ENCODE data around the gene PRR5. TPM values are rescaled to one million over a fixed set of nuclear protein-coding genes. Genes with fewer than 3 reads are reported as not detected.
"Not testable (repeated sequence)": the region's sequence is repeated elsewhere in the genome, so short reads cannot be mapped to it uniquely, and the experiment has no call there.

Gene PRR5
- total and polyA plus RNA-seq, 2 donors (not counting 1 experiment from before 2014, with no cell fraction given) = 18.4 to 36.1 TPM

GRCh38 chr22:44679306-44679647 lies 22.7 kb upstream of the PRR5 start:
- Histone ChIP-seq H3K27me3 (replicated peaks in 1 of 4; ENCODE audit: control extremely low read depth in 1 of 4, control insufficient read depth in 3 of 4, insufficient read depth in 4 of 4, low read length in 3 of 4) (peaks cover 0 to 10% (median 5%) of the 10 kb centered on the region in 4 experiments), H3K4me1 (ENCODE audit: control insufficient read depth in 2 of 2, insufficient read depth in 2 of 2, low read length in 2 of 2) (peaks cover 13 to 40% of the 10 kb centered on the region in 2 donors)
- H3K79me2 ChIP-seq (ENCODE audit: control insufficient read depth, insufficient read depth, low read length); H3K9me3 Mint-ChIP-seq (ENCODE audit: insufficient read depth); DNase-seq; H3K4me2 ChIP-seq (replicated peaks; ENCODE audit: low read depth, low read length, poor library complexity, severe bottlenecking); H3K27ac Mint-ChIP-seq; intact Hi-C loops (cut with micrococcal nuclease); H3K4me3 ChIP-seq (ENCODE audit: control extremely low read depth in 1 of 5, extremely low read depth in 1 of 5, insufficient read depth in 1 of 5, low read depth in 2 of 5, low read length in 4 of 5); POLR2A ChIA-PET; H3K36me3 ChIP-seq (replicated peaks in 1 of 2; ENCODE audit: control extremely low read depth in 1 of 2, control insufficient read depth in 1 of 2, extremely low read depth in 1 of 2, insufficient read depth in 2 of 2, low read length in 1 of 2); H3K9me3 ChIP-seq (ENCODE audit: control extremely low read depth in 1 of 3, control insufficient read depth in 2 of 3, insufficient read depth in 1 of 3, low read length in 2 of 3); H3K9ac ChIP-seq (ENCODE audit: low read length); H2AFZ ChIP-seq (ENCODE audit: insufficient read depth, low read depth, low read length, poor library complexity, severe bottlenecking); CTCF ChIA-PET; ATAC-seq (ENCODE audit: low read depth); H3K4me3 Mint-ChIP-seq; H4K20me1 ChIP-seq (ENCODE audit: control insufficient read depth, insufficient read depth, low read length, poor library complexity, severe bottlenecking); H3K27ac ChIP-seq (ENCODE audit: low read length in 2 of 2): not testable (repeated sequence)
- 100% methylated on average over 5 of the region's 9 CpGs for WGBS (ENCODE audit: insufficient coverage)
- H3K4me1 Mint-ChIP-seq = peaks cover 26% of the 10 kb centered on the region
- peaks cover 15% of the 10 kb centered on the region for H3K27me3 Mint-ChIP-seq

GRCh38 chr22:44680058-44680457 lies 21.9 kb upstream of the PRR5 start:
- H3K4me1 Mint-ChIP-seq = peaks cover 34% of the 10 kb centered on the region
- WGBS (ENCODE audit: insufficient coverage) = no CpG with 5 or more reads among the region's 5 CpGs
- POLR2A ChIA-PET = no interaction called here

More at GRCh38 chr22:44680058-44680457, 21.9 kb upstream of the PRR5 start:
- no peaks in the 10 kb centered on the region for H4K20me1 ChIP-seq (ENCODE audit: control insufficient read depth, insufficient read depth, low read length, poor library complexity, severe bottlenecking)
- TF ChIP-seq CTCF (IDR thresholded peaks at IDR 0.05) = no peak
- no peak for TF ChIP-seq EZH2 (IDR thresholded peaks at IDR 0.05; ENCODE audit: borderline replicate concordance, insufficient read depth, low read depth, low read length, poor library complexity, severe bottlenecking)
- ATAC-seq (ENCODE audit: low read depth) (no peak), DNase-seq (no peak)
- H3K27ac ChIP-seq (ENCODE audit: low read length in 2 of 2) = no peak overlapping the region
- H3K9me3 ChIP-seq (ENCODE audit: control extremely low read depth in 1 of 3, control insufficient read depth in 2 of 3, insufficient read depth in 1 of 3, low read length in 2 of 3) = peaks cover 0 to 2% (median 0%) of the 10 kb centered on the region in 3 donors
- H3K9ac ChIP-seq (ENCODE audit: low read length) = no peak overlapping the region
- H3K36me3 ChIP-seq (replicated peaks in 1 of 2; ENCODE audit: control extremely low read depth in 1 of 2, control insufficient read depth in 1 of 2, extremely low read depth in 1 of 2, insufficient read depth in 2 of 2, low read length in 1 of 2) = no peaks in the 10 kb centered on the region
- Mint-ChIP-seq H3K9me3 (ENCODE audit: insufficient read depth) (no peaks in the 10 kb centered on the region), H3K4me3 (no peak overlapping the region), H3K27me3 (peaks cover 15% of the 10 kb centered on the region), H3K27ac (no peak overlapping the region)
- no peak overlapping the region for H3K4me2 ChIP-seq (replicated peaks; ENCODE audit: low read depth, low read length, poor library complexity, severe bottlenecking)
- H2AFZ ChIP-seq (ENCODE audit: insufficient read depth, low read depth, low read length, poor library complexity, severe bottlenecking) = no peak overlapping the region
- CTCF ChIA-PET = no interaction called here
- peaks cover 15 to 48% of the 10 kb centered on the region in 2 donors for H3K4me1 ChIP-seq (ENCODE audit: control insufficient read depth in 2 of 2, insufficient read depth in 2 of 2, low read length in 2 of 2)
- peaks cover 0 to 10% (median 5%) of the 10 kb centered on the region in 4 experiments for H3K27me3 ChIP-seq (replicated peaks in 1 of 4; ENCODE audit: control extremely low read depth in 1 of 4, control insufficient read depth in 3 of 4, insufficient read depth in 4 of 4, low read length in 3 of 4)
- H3K79me2 ChIP-seq (ENCODE audit: control insufficient read depth, insufficient read depth, low read length) = no peaks in the 10 kb centered on the region
- H3K4me3 ChIP-seq (ENCODE audit: control extremely low read depth in 1 of 5, extremely low read depth in 1 of 5, insufficient read depth in 1 of 5, low read depth in 2 of 5, low read length in 4 of 5) = no peak overlapping the region
- intact Hi-C loops (cut with micrococcal nuclease) = no loop called here

Data from B cell (primary cell).